ENCODE results near the gene ATP13A3. TPM values are rescaled to one million over a fixed set of nuclear protein-coding genes. Genes with fewer than 3 reads are reported as not detected.
A peak's percentile ranks its signal among the peaks of the same experiment; 100 is the strongest.

Gene ATP13A3
- total RNA-seq, 1 experiment from 2014 or later: 78.3 TPM

DNA sequence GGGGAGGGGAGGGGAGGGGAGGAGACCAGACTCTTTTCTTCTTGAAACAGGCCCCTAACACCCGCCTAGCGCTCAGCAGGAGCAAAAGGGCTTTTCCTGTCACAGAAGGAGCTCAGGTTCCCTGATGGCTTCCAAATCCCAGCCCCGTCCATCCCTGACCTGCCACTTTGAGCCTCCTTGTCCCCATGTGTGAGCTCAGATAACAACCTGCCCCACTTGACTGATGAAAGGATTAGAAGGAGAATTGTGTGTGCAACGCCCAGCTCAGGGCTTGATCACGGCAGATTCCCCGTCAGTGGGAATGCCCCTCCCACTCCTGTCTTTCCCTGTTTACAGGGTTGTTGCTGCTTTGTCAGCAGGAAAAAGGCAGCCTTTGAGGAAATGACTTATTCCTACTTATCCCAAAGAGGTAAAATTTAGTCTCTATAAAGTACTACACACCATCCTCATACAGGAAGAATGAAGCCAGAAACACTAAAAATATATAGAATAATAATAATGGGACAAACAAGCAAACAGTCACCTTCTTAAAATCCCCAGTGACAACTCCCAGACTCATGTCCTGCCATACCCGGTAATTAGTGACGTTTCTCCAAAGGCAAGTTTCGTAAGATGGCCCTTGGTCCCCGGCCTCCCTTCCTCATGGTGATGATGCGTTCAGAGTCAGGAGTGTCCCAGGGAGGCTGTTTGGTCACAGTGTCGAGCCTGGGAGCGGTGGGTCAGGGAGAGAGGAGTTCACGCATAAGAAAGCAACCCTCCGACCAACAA, 111.1 kb downstream of the ATP13A3 start:
- Mint-ChIP-seq H3K4me3 (peak overlapping the region; percentile 30; the same call in 1 of the 2 replicates), H3K4me1 (peaks cover 35% of the 10 kb centered on the region), H3K9me3 (no peaks in the 10 kb centered on the region), H3K27me3 (ENCODE audit: low read depth) (no peaks in the 10 kb centered on the region), H3K36me3 (no peaks in the 10 kb centered on the region), H3K27ac (0 out of 2 replicates have a peak overlapping the region, but pooled peaks have one; percentile 5)
- TF ChIP-seq ZNF263 (CRISPR knock-in tag; IDR thresholded peaks at IDR 0.05; ENCODE audit: low read depth): no peak
- no peak for DNase-seq (ENCODE audit: low spot score)
- POLR2A ChIA-PET: interaction anchor here (0.6 kb wide), 1 partner anchor 79 kb away, joined by 8 read pairs; no protein-coding TSS in a partner anchor
- ATAC-seq: no peak
- CTCF ChIA-PET: interaction anchor here (0.8 to 1.3 kb wide), 5 partner anchors 19 to 96 kb away, joined by 3 to 9 read pairs (median 4); no protein-coding TSS in a partner anchor

DNA sequence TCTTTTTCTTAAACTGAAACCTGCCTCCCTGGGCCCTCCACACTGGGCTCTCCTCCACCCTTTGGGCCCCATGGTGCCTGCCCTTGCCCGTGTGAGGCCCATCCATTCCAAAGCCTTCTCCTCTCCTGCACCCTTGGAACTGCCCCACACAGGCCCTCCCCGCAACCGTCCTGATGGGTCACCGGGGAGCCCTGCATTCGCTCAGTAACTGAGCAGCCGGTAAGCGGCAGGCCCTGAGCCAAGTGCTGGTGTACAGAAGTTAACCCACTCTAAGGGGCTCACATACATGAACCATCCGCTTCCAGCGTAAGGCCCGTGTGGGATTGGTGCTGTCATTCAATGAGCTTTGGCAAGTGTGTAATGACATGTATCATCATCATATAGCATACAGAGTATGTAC, 111.9 kb downstream of the ATP13A3 start:
- Mint-ChIP-seq H3K27me3 (ENCODE audit: low read depth) (peaks cover under 1% of the 10 kb centered on the region; the same call in 1 of the 2 replicates), H3K9me3 (no peaks in the 10 kb centered on the region), H3K4me3 (no peak overlapping the region), H3K4me1 (peaks cover 35% of the 10 kb centered on the region), H3K36me3 (no peaks in the 10 kb centered on the region), H3K27ac (no peak overlapping the region)
- DNase-seq (ENCODE audit: low spot score) (no peak), ATAC-seq (no peak)
- TF ChIP-seq, protein P1, sequence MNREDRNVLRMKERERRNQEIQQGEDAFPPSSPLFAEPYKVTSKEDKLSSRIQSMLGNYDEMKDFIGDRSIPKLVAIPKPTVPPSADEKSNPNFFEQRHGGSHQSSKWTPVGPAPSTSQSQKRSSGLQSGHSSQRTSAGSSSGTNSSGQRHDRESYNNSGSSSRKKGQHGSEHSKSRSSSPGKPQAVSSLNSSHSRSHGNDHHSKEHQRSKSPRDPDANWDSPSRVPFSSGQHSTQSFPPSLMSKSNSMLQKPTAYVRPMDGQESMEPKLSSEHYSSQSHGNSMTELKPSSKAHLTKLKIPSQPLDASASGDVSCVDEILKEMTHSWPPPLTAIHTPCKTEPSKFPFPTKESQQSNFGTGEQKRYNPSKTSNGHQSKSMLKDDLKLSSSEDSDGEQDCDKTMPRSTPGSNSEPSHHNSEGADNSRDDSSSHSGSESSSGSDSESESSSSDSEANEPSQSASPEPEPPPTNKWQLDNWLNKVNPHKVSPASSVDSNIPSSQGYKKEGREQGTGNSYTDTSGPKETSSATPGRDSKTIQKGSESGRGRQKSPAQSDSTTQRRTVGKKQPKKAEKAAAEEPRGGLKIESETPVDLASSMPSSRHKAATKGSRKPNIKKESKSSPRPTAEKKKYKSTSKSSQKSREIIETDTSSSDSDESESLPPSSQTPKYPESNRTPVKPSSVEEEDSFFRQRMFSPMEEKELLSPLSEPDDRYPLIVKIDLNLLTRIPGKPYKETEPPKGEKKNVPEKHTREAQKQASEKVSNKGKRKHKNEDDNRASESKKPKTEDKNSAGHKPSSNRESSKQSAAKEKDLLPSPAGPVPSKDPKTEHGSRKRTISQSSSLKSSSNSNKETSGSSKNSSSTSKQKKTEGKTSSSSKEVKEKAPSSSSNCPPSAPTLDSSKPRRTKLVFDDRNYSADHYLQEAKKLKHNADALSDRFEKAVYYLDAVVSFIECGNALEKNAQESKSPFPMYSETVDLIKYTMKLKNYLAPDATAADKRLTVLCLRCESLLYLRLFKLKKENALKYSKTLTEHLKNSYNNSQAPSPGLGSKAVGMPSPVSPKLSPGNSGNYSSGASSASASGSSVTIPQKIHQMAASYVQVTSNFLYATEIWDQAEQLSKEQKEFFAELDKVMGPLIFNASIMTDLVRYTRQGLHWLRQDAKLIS (CRISPR knock-in tag; IDR thresholded peaks at IDR 0.05; ENCODE audit: borderline replicate concordance): no peak
- TF ChIP-seq JAZF1 (CRISPR knock-in tag; IDR thresholded peaks at IDR 0.05): no peak
- CTCF ChIA-PET: interaction anchor here (0.6 to 1.3 kb wide), 6 partner anchors 20 to 1096 kb away, joined by 3 to 9 read pairs (median 4); no protein-coding TSS in a partner anchor
- POLR2A ChIA-PET: interaction anchor here (0.6 kb wide), 1 partner anchor 79 kb away, joined by 8 read pairs; no protein-coding TSS in a partner anchor

DNA sequence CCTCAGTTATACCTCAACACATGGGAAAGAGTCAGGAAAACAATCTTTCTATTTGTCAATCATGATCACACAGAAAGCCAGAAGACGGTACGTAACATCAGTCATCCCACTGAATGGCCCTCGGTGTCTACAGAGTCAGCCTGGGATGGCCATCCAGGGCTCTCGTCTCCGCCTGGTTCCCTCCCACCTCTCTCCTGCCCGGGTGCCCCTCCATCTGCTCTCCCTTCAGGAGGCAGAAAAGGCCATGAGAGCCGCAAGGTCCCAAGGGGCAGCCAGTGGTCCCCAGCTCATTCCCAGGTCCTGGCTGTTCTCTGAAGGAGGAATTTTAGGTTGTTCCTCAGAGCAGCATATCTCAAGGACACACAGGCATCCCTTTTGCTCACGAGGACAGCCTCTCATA, 112.9 kb downstream of the ATP13A3 start:
- H3K27me3 Mint-ChIP-seq (ENCODE audit: low read depth): peaks cover 8% of the 10 kb centered on the region
- no peaks in the 10 kb centered on the region for H3K36me3 Mint-ChIP-seq
- ATAC-seq: no peak
- no peak for DNase-seq (ENCODE audit: low spot score)
- ChIA-PET POLR2A (no interaction called here), CTCF (no interaction called here)
- no peak for TF ChIP-seq ATF1 (CRISPR knock-in tag; IDR thresholded peaks at IDR 0.05)
- no peak for TF ChIP-seq SOX15 (CRISPR knock-in tag; IDR thresholded peaks at IDR 0.05)
- TF ChIP-seq GRHL2 (CRISPR knock-in tag; IDR thresholded peaks at IDR 0.05; ENCODE audit: insufficient replicate concordance, severe bottlenecking): no peak
- TF ChIP-seq, protein P2, sequence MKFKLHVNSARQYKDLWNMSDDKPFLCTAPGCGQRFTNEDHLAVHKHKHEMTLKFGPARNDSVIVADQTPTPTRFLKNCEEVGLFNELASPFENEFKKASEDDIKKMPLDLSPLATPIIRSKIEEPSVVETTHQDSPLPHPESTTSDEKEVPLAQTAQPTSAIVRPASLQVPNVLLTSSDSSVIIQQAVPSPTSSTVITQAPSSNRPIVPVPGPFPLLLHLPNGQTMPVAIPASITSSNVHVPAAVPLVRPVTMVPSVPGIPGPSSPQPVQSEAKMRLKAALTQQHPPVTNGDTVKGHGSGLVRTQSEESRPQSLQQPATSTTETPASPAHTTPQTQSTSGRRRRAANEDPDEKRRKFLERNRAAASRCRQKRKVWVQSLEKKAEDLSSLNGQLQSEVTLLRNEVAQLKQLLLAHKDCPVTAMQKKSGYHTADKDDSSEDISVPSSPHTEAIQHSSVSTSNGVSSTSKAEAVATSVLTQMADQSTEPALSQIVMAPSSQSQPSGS (CRISPR knock-in tag; IDR thresholded peaks at IDR 0.05; ENCODE audit: borderline replicate concordance, low read depth): no peak
- TF ChIP-seq NR3C1 (CRISPR knock-in tag; conservative IDR thresholded peaks at IDR 0.05; ENCODE audit: low read depth): no peak
- no peak for TF ChIP-seq KAT7 (CRISPR knock-in tag; IDR thresholded peaks at IDR 0.05; ENCODE audit: borderline replicate concordance)
- no peak for TF ChIP-seq ESRRA (CRISPR knock-in tag; IDR thresholded peaks at IDR 0.05; ENCODE audit: borderline replicate concordance)
- TF ChIP-seq ZNF232 (CRISPR knock-in tag; IDR thresholded peaks at IDR 0.05): no peak
- TF ChIP-seq ZNF219 (CRISPR knock-in tag; IDR thresholded peaks at IDR 0.05; ENCODE audit: borderline replicate concordance): no peak
- TF ChIP-seq, protein P3, sequence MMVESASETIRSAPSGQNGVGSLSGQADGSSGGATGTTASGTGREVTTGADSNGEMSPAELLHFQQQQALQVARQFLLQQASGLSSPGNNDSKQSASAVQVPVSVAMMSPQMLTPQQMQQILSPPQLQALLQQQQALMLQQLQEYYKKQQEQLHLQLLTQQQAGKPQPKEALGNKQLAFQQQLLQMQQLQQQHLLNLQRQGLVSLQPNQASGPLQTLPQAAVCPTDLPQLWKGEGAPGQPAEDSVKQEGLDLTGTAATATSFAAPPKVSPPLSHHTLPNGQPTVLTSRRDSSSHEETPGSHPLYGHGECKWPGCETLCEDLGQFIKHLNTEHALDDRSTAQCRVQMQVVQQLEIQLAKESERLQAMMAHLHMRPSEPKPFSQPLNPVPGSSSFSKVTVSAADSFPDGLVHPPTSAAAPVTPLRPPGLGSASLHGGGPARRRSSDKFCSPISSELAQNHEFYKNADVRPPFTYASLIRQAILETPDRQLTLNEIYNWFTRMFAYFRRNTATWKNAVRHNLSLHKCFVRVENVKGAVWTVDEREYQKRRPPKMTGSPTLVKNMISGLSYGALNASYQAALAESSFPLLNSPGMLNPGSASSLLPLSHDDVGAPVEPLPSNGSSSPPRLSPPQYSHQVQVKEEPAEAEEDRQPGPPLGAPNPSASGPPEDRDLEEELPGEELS (CRISPR knock-in tag; IDR thresholded peaks at IDR 0.05): no peak
- TF ChIP-seq, protein P4, sequence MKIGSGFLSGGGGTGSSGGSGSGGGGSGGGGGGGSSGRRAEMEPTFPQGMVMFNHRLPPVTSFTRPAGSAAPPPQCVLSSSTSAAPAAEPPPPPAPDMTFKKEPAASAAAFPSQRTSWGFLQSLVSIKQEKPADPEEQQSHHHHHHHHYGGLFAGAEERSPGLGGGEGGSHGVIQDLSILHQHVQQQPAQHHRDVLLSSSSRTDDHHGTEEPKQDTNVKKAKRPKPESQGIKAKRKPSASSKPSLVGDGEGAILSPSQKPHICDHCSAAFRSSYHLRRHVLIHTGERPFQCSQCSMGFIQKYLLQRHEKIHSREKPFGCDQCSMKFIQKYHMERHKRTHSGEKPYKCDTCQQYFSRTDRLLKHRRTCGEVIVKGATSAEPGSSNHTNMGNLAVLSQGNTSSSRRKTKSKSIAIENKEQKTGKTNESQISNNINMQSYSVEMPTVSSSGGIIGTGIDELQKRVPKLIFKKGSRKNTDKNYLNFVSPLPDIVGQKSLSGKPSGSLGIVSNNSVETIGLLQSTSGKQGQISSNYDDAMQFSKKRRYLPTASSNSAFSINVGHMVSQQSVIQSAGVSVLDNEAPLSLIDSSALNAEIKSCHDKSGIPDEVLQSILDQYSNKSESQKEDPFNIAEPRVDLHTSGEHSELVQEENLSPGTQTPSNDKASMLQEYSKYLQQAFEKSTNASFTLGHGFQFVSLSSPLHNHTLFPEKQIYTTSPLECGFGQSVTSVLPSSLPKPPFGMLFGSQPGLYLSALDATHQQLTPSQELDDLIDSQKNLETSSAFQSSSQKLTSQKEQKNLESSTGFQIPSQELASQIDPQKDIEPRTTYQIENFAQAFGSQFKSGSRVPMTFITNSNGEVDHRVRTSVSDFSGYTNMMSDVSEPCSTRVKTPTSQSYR (CRISPR knock-in tag; IDR thresholded peaks at IDR 0.05): no peak
- TF ChIP-seq GTF2I (CRISPR knock-in tag; conservative IDR thresholded peaks at IDR 0.05): no peak
- no peak for TF ChIP-seq RELA (CRISPR knock-in tag; IDR thresholded peaks at IDR 0.05; ENCODE audit: borderline replicate concordance)
- H3K4me3 Mint-ChIP-seq: no peak overlapping the region
- H3K9me3 Mint-ChIP-seq: no peaks in the 10 kb centered on the region
- H3K4me1 Mint-ChIP-seq: peaks cover 36% of the 10 kb centered on the region
- H3K27ac Mint-ChIP-seq: no peak overlapping the region

Measured in WTC11 (cell line).